Skeletal muscle satellite cell (primary cell): ENCODE measurements around the gene ZC3H13.
"Not testable (repeated sequence)": the region's sequence is repeated elsewhere in the genome, so short reads cannot be mapped to it uniquely, and the experiment has no call there.

Experiments
- H3K27me3 ChIP-seq: 2 replicates; pipeline ENCODE4 v1.7.0; 2013; ENCODE audit warnings: low read length; ENCODE audit not compliant: control insufficient read depth, insufficient read depth
- H3K36me3 ChIP-seq: 2 replicates; pipeline ENCODE4 v1.7.0; 2013; ENCODE audit warnings: mild to moderate bottlenecking, control low read depth, low read length; ENCODE audit not compliant: insufficient read depth
- H3K4me1 ChIP-seq: 2 replicates; pipeline ENCODE4 v1.7.0; 2013; ENCODE audit warnings: low read length; ENCODE audit not compliant: control insufficient read depth, insufficient read depth
- H3K4me2 ChIP-seq: 2 replicates; pipeline ENCODE4 v1.7.0; 2013; ENCODE audit warnings: mild to moderate bottlenecking, low read length
- H3K4me3 ChIP-seq: 2 replicates; pipeline ENCODE4 v1.7.0; 2013; ENCODE audit warnings: low read length
- H3K9ac ChIP-seq: 2 replicates; pipeline ENCODE4 v1.7.0; 2013; ENCODE audit warnings: mild to moderate bottlenecking, low read depth, low read length, moderate library complexity
- H3K9me3 ChIP-seq: replicated peaks from 2 replicates; pipeline ENCODE4 v1.7.0; 2013; ENCODE audit warnings: mild to moderate bottlenecking, control low read depth, low read length

The ZC3H13 gene

DNA sequence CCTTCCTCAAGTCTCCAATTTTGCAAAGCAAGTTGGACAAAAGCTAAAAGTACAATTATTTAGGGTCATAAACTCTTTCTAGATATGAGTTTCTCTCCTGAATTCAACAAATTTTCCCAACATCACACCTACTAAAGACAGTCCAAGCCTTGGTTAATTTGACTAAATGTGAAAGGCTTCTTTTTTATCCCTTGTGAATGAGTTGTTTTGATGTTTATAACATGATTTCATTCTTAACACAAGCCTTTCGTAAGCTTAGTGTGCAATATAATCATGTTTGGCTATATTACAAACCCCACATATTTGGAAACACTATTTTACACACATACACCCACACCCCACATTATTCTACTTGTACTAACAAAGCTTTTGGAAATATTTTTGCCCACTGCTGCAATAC is 57.3 kb downstream of the ZC3H13 start:
- H3K4me1 ChIP-seq = peaks cover 3% of the 10 kb centered on the region
- peaks cover 11% of the 10 kb centered on the region for H3K36me3 ChIP-seq
- H3K4me3 ChIP-seq = no peak overlapping the region
- no peak overlapping the region for H3K9ac ChIP-seq
- H3K27me3 ChIP-seq = no peaks in the 10 kb centered on the region
- no peak overlapping the region for H3K4me2 ChIP-seq
- H3K9me3 ChIP-seq = no peaks in the 10 kb centered on the region

DNA sequence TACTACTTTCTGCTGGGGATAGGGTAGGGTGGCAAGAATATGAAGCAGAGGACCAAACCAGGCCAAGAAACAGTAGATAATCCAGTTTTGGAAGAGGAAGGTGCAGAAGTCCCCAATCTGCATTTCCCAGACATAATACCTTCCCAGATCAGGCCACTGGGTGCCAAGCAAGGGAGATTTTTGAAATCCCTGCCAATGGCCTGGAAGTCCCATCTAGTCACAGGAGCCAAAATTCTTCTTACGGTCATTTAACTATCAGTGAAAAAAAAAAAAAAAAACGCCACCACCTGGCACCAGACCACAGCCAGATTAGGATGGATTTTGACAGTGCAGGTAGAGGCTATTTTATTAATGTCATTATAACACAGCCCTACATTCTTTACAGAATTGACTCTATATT is 57.8 kb downstream of the ZC3H13 start:
- no peak overlapping the region for H3K4me2 ChIP-seq
- H3K36me3 ChIP-seq = peaks cover 6% of the 10 kb centered on the region
- H3K9ac ChIP-seq = no peak overlapping the region
- no peaks in the 10 kb centered on the region for H3K27me3 ChIP-seq
- no peak overlapping the region for H3K4me3 ChIP-seq
- peaks cover 8% of the 10 kb centered on the region for H3K4me1 ChIP-seq
- H3K9me3 ChIP-seq = no peaks in the 10 kb centered on the region

DNA sequence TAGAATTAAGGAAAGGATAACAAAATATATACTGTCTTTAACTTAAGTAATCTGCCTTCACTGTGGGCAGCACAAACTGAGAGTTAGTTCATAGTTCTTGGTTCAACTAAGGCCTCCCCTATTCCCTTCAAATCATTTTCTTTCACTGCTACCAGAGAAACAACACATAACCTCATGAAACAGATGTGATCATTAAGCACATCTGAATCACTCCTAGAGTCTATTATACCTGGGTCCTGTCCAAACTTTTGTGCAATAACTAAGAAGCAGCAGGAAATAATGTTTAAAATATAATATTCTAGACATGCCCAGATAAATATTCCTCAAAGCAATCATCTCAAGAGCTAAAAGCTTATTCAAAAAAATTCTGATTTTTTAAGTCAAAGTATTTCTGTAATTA is 62.9 kb downstream of the ZC3H13 start:
- peaks cover 18% of the 10 kb centered on the region for H3K4me1 ChIP-seq
- H3K9me3 ChIP-seq = no peaks in the 10 kb centered on the region
- H3K9ac ChIP-seq = peak overlapping the region; percentile 14
- H3K36me3 ChIP-seq = peaks cover 40% of the 10 kb centered on the region
- no peaks in the 10 kb centered on the region for H3K27me3 ChIP-seq
- no peak overlapping the region for H3K4me3 ChIP-seq
- H3K4me2 ChIP-seq = peak overlapping the region; percentile 22

DNA sequence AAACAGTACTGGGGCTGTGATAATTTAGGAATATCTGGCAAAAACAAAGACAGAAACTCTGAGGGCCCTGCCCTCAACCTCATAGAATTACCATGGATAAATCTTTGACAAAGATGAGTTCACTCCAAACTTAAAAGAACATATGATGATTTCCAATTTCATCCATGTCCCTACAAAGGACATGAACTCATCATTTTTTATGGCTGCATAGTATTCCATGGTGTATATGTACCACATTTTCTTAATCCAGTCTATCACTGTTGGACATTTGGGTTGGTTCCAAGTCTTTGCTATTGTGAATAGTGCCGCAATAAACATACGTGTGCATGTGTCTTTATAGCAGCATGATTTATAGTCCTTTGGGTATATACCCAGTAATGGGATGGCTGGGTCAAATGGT is 71.4 kb downstream of the ZC3H13 start:
- H3K9ac ChIP-seq, H3K9me3 ChIP-seq, H3K4me2 ChIP-seq, H3K4me3 ChIP-seq, H3K27me3 ChIP-seq, H3K4me1 ChIP-seq: not testable (repeated sequence)
- H3K36me3 ChIP-seq = peaks cover 47% of the 10 kb centered on the region

DNA sequence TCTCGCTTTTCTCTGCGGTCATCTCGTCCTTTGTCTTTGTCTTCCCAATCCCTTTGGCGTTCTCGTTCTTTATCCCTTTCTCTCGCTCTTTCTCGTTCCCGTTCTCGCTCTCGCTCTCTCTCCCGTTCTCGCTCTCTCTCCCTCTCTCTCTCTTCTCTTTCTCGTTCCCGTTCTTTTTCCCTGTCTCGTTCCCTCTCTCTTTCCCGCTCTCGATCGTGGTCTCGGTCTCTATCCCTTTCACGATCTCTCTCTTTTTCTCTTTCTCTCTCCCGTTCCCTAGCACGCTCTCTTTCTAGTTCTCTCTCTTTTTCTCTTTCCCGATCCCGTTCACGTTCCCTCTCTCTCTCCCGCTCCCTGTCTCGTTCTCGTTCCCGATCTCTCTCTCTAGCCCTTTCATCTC is 77.2 kb downstream of the ZC3H13 start:
- H3K4me1 ChIP-seq = no peaks in the 10 kb centered on the region
- H3K9ac ChIP-seq = no peak overlapping the region
- no peak overlapping the region for H3K4me2 ChIP-seq
- no peak overlapping the region for H3K4me3 ChIP-seq
- peaks cover 46% of the 10 kb centered on the region for H3K36me3 ChIP-seq
- no peaks in the 10 kb centered on the region for H3K27me3 ChIP-seq
- no peaks in the 10 kb centered on the region for H3K9me3 ChIP-seq

DNA sequence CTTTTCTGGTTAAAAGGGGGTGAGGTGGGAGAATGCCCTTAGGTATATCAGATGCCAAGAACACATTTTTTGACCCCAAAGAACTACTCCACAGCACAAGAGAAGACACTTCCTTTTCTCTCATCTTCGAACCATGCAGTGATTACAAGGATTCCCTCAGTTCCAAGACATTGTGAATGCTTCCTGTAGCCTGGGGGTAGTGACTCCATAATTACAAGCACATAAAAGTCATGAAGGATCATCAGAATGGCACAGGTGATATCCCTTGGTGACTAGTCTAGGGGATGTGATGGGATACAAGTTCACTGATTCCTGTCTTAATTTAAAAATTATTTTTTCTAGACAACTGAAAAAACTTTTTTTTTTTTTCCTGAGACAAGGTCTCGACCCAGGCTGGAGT is 78.0 kb downstream of the ZC3H13 start:
- H3K4me3 ChIP-seq = no peak overlapping the region

DNA sequence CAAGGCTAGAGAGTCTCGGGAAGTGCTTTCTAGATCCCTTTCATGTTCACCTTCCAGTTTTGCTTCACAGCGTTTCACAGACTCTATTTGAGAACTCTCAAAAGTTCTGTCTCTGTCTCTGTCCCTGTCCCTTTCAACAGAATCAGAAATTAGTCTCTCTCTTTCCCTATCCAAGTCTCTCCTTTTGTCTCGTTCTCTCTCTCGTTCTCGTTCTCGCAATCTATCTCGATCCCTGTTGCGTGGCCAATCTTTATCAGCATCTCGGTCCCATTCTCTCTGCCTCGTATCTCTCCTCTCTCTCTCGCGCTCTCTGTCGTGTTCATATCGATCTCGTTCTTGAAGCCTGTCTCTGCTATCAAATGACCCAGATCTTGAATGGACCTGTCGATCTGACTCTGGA is 85.0 kb downstream of the ZC3H13 start:
- no peak overlapping the region for H3K4me2 ChIP-seq
- H3K4me3 ChIP-seq = no peak overlapping the region
- no peak overlapping the region for H3K9ac ChIP-seq
- no peaks in the 10 kb centered on the region for H3K4me1 ChIP-seq
- H3K36me3 ChIP-seq = peaks cover 52% of the 10 kb centered on the region
- H3K27me3 ChIP-seq = no peaks in the 10 kb centered on the region
- H3K9me3 ChIP-seq = no peaks in the 10 kb centered on the region

More for the DNA sequence above, 78.0 kb downstream of the ZC3H13 start:
- no peaks in the 10 kb centered on the region for H3K4me1 ChIP-seq
- peaks cover 49% of the 10 kb centered on the region for H3K36me3 ChIP-seq
- no peaks in the 10 kb centered on the region for H3K27me3 ChIP-seq
- no peak overlapping the region for H3K4me2 ChIP-seq
- H3K9me3 ChIP-seq = no peaks in the 10 kb centered on the region
- H3K9ac ChIP-seq = no peak overlapping the region

DNA sequence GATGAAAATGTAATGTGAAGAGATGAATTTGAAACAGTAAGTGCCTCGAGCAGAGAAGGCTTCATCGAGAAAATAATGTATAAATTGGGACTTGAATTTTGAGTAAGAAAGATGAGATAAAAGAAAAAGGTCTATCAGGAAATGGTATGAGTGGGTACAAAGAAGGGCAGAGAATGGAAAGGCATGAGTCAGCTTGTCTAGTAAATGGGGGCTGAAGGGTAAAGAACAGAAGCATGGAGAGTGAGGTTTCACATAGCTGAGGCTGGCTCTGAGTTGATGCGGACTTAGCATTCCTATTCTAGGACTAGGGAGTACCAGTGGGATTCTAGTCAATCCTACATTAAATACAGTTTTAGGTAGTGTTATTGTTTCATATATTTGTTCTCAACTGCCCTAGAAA is 85.8 kb downstream of the ZC3H13 start:
- Histone ChIP-seq H3K4me3 (no peak overlapping the region), H3K9ac (no peak overlapping the region), H3K4me2 (no peak overlapping the region), H3K36me3 (peaks cover 52% of the 10 kb centered on the region), H3K27me3 (no peaks in the 10 kb centered on the region), H3K4me1 (no peaks in the 10 kb centered on the region), H3K9me3 (no peaks in the 10 kb centered on the region)

DNA sequence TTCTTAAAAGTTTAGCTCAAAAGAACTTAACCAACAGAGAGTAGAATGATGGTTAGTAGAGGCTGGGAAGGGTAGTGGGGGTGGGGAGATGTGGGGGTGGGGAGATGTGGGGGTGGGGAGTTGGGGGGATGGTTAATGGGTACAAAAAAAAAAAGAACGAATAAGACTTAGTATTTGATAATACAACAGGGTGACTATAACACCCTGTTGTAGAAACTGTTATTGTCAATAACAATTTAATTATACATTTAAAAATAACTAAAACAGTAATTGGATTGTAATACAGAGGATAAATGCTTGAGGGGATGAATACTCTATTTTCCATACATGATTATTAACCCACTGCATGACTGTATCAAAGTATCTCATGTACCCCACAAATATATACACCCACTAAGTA is 91.1 kb downstream of the ZC3H13 start:
- H3K9me3 ChIP-seq = no peaks in the 10 kb centered on the region
- no peak overlapping the region for H3K4me3 ChIP-seq
- H3K36me3 ChIP-seq = peaks cover 38% of the 10 kb centered on the region
- no peaks in the 10 kb centered on the region for H3K27me3 ChIP-seq
- no peak overlapping the region for H3K9ac ChIP-seq
- no peaks in the 10 kb centered on the region for H3K4me1 ChIP-seq
- no peak overlapping the region for H3K4me2 ChIP-seq

DNA sequence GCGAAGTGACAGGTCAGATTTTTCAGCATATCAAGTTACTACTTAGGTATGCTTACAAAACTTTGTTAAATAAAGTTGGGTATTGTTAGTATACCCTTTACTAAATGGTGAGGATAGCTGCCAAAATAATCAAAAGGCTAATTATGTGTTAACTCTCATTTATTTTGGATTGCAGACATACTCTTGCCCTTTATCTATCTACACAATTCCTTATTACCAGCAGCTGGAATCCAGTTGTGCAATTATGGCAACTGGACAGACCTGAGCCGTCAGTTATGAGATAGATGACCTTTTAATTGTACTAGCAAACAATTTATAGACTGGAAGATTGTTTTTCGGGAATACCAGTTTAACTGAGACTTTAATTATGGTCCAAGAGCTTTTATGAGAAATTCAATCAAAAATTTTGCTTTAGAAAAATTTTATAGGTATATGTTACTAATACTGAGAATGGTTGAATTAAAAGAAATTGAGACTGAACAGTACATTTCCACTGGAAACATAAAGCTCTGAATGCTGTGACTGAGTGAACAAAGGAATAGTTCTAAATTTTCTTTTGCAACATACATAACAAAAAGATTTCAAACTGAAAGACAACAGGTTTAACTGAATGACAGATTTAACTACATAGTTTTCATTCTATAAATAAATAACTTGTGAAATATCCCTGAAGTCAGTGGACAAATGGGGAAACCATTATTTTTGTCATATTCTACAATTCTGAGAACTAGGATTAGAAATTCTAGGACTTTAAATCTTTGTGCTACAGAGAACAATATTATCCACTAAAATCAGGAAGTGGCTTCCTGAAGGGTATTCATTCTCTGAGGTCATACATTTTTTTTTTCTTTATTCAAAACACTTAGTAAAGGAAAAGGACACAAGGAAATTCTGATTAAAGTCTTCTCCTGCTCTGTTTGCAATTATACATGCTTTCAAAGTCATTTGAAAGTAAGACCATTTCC is 97.4 kb downstream of the ZC3H13 start:
- Histone ChIP-seq H3K9me3 (no peaks in the 10 kb centered on the region), H3K4me1 (no peaks in the 10 kb centered on the region), H3K4me3 (no peak overlapping the region), H3K9ac (no peak overlapping the region), H3K27me3 (no peaks in the 10 kb centered on the region), H3K4me2 (no peak overlapping the region), H3K36me3 (peaks cover 29% of the 10 kb centered on the region)

DNA sequence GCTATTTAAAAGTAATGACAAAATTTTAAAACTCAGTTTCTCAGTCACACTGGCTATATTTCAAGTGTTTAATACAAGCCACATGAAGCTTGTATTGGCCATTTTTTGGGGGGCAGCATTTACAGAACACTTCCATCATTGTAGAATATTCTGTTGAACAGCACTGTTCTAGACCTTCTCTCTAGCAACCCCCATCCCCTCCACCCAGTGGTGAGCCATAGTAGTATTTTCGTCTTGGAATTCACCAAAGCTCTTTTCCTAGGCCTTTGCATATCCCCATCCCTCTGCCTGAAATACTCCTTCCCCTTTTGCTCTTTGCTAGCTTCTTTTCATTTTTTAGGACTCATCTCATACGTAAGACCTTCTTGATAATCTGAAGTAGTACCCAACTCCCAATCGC is 99.5 kb downstream of the ZC3H13 start:
- H3K4me3 ChIP-seq = no peak overlapping the region
- no peak overlapping the region for H3K9ac ChIP-seq
- peaks cover 19% of the 10 kb centered on the region for H3K36me3 ChIP-seq
- H3K9me3 ChIP-seq = no peaks in the 10 kb centered on the region
- H3K27me3 ChIP-seq = no peaks in the 10 kb centered on the region
- no peaks in the 10 kb centered on the region for H3K4me1 ChIP-seq
- no peak overlapping the region for H3K4me2 ChIP-seq

DNA sequence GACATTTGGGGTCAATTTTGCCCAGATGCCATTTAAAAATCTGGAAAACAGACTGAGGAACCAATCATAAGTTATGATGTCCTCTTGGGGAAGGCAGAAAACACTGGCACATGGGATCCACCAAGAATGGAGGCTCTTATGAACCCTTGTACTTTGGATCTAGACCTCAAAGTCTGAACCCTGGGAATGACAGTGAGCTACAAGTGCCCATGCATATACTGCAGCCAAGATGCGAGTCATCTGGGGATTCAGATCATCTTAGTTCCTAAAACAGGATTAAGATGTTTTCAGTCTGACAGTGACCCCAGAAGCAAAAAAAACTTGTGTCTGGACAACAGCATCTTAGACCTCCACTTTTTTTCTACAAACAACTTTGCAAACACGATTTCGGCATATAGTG is 100.8 kb downstream of the ZC3H13 start:
- peaks cover 7% of the 10 kb centered on the region for H3K36me3 ChIP-seq
- H3K27me3 ChIP-seq = no peaks in the 10 kb centered on the region
- H3K4me3 ChIP-seq = no peak overlapping the region
- H3K4me1 ChIP-seq = no peaks in the 10 kb centered on the region
- H3K9ac ChIP-seq = no peak overlapping the region
- H3K4me2 ChIP-seq = no peak overlapping the region
- no peaks in the 10 kb centered on the region for H3K9me3 ChIP-seq
